Bone marrow (tissue), 2 donors: Measurements from ENCODE around the gene SP7.
"Not testable (repeated sequence)": the region's sequence is repeated elsewhere in the genome, so short reads cannot be mapped to it uniquely, and the experiment has no call there.

Experiments
- DNase-seq, 2 donors: peaks; one replicate each; lab custom pipeline; 2025; lab: John Stamatoyannopoulos, UW

Gene SP7

GRCh38 chr12:53346491-53346890, 10.3 kb upstream of the SP7 start:
- DNase-seq = no peak

GRCh38 chr12:53345486-53346188, 9.5 kb upstream of the SP7 start:
- no peak for DNase-seq

- DNase-seq = peak; percentile 68 to 81
These were observed 8.8 kb upstream of the SP7 start for GRCh38 chr12:53344824-53345485.

GRCh38 chr12:53344487-53344823, 8.3 kb upstream of the SP7 start:
- no peak for DNase-seq

GRCh38 chr12:53343969-53344368, 7.8 kb upstream of the SP7 start:
- DNase-seq = no peak

- no peak for DNase-seq
These were observed 7.3 kb upstream of the SP7 start for GRCh38 chr12:53343449-53343848.

GRCh38 chr12:53340398-53340797, 4.2 kb upstream of the SP7 start:
- no peak for DNase-seq

GRCh38 chr12:53338916-53339315, 2.8 kb upstream of the SP7 start:
- DNase-seq = no peak

GRCh38 chr12:53338017-53338416, 1.9 kb upstream of the SP7 start:
- DNase-seq = no peak

- no peak for DNase-seq
These were observed 1.3 kb downstream of the SP7 start for GRCh38 chr12:53334822-53335221.

GRCh38 chr12:53333845-53334244, 2.3 kb downstream of the SP7 start:
- DNase-seq = no peak

- DNase-seq = no peak
These were observed 2.9 kb downstream of the SP7 start for GRCh38 chr12:53333289-53333688.

- no peak for DNase-seq
These were observed 3.4 kb downstream of the SP7 start for GRCh38 chr12:53332744-53333143.

- DNase-seq = not testable (repeated sequence)
These were observed 3.8 kb downstream of the SP7 start for GRCh38 chr12:53332339-53332738.

- DNase-seq = no peak
These were observed 5.5 kb downstream of the SP7 start for GRCh38 chr12:53330671-53331070.

GRCh38 chr12:53328043-53328435, 8.1 kb downstream of the SP7 start:
- no peak for DNase-seq

GRCh38 chr12:53327435-53328042, 8.6 kb downstream of the SP7 start:
- DNase-seq = no peak

- no peak for DNase-seq
These were observed 9.5 kb downstream of the SP7 start for GRCh38 chr12:53326460-53327185.

- peak in 1 of 2 donors; percentile 8 for DNase-seq
These were observed 10.6 kb downstream of the SP7 start for GRCh38 chr12:53325511-53326061.

GRCh38 chr12:53324779-53325510, 11.2 kb downstream of the SP7 start:
- peak; percentile 53 for DNase-seq

- peak; percentile 43 to 49 for DNase-seq
These were observed 11.9 kb downstream of the SP7 start for GRCh38 chr12:53324113-53324778.
